ENCODE measurements around the gene CCDC183. TPM values are rescaled to one million over a fixed set of nuclear protein-coding genes. Genes with fewer than 3 reads are reported as not detected.

CCDC183 gene
- total RNA-seq, 1 donor: under 0.01 TPM

GRCh38 chr9:136807281-136808074, 11.3 kb downstream of the CCDC183 start, which contains the start of gene RABL6:
TSS of gene RABL6 (plus strand) at chr9:136807948. CDS start at chr9:136808197, 249 bp downstream.
- Histone ChIP-seq H3K27me3 (ENCODE audit: insufficient read depth, low read length) (no peaks in the 10 kb centered on the region), H2AFZ (ENCODE audit: low read length) (peak within 1 kb of the TSS; percentile 82), H3K36me3 (ENCODE audit: insufficient read depth, low read length) (peaks cover 12% of the 10 kb centered on the region), H3K4me3 (ENCODE audit: insufficient read depth, low read length) (peak within 1 kb of the TSS; percentile 89), H3K27ac (ENCODE audit: low read depth, low read length) (peak within 1 kb of the TSS; percentile 53), H4K20me1 (ENCODE audit: insufficient read depth, low read length) (peaks cover 14% of the 10 kb centered on the region), H3K9me3 (ENCODE audit: low read depth, low read length) (no peaks in the 10 kb centered on the region), H3K4me1 (ENCODE audit: insufficient read depth, low read length) (peaks cover 16% of the 10 kb centered on the region), H3K79me2 (ENCODE audit: insufficient read depth, low read length) (peaks cover 44% of the 10 kb centered on the region), H3K4me2 (ENCODE audit: insufficient read depth, low read length) (peak within 1 kb of the TSS; percentile 99)
- peak; percentile 100 for DNase-seq (ENCODE audit: insufficient read length, low spot score, missing footprints)
- TF ChIP-seq CTCF (IDR thresholded peaks at IDR 0.05; ENCODE audit: extremely low read depth, low read depth, low read length): no peak

GRCh38 chr9:136808075-136808805, 12.1 kb downstream of the CCDC183 start:
- peak overlapping the region; percentile 99 for H3K4me2 ChIP-seq (ENCODE audit: insufficient read depth, low read length)
- H4K20me1 ChIP-seq (ENCODE audit: insufficient read depth, low read length): peaks cover 19% of the 10 kb centered on the region
- H2AFZ ChIP-seq (ENCODE audit: low read length): peak overlapping the region; percentile 62
- no peaks in the 10 kb centered on the region for H3K27me3 ChIP-seq (ENCODE audit: insufficient read depth, low read length)
- peaks cover 16% of the 10 kb centered on the region for H3K4me1 ChIP-seq (ENCODE audit: insufficient read depth, low read length)
- peaks cover 52% of the 10 kb centered on the region for H3K79me2 ChIP-seq (ENCODE audit: insufficient read depth, low read length)
- peak overlapping the region; percentile 89 for H3K4me3 ChIP-seq (ENCODE audit: insufficient read depth, low read length)
- peak overlapping the region; percentile 53 for H3K27ac ChIP-seq (ENCODE audit: low read depth, low read length)
- no peak for TF ChIP-seq CTCF (IDR thresholded peaks at IDR 0.05; ENCODE audit: extremely low read depth, low read depth, low read length)
- peaks cover 17% of the 10 kb centered on the region for H3K36me3 ChIP-seq (ENCODE audit: insufficient read depth, low read length)
- H3K9me3 ChIP-seq (ENCODE audit: low read depth, low read length): no peaks in the 10 kb centered on the region
- DNase-seq (ENCODE audit: insufficient read length, low spot score, missing footprints): peak; percentile 93

- Histone ChIP-seq H3K27ac (ENCODE audit: low read depth, low read length) (peak overlapping the region; percentile 37), H3K9me3 (ENCODE audit: low read depth, low read length) (no peaks in the 10 kb centered on the region), H3K27me3 (ENCODE audit: insufficient read depth, low read length) (no peaks in the 10 kb centered on the region), H2AFZ (ENCODE audit: low read length) (peak overlapping the region; percentile 72), H3K4me3 (ENCODE audit: insufficient read depth, low read length) (peak overlapping the region; percentile 89), H3K4me2 (ENCODE audit: insufficient read depth, low read length) (peak overlapping the region; percentile 99), H3K4me1 (ENCODE audit: insufficient read depth, low read length) (peaks cover 16% of the 10 kb centered on the region), H3K36me3 (ENCODE audit: insufficient read depth, low read length) (peaks cover 20% of the 10 kb centered on the region), H4K20me1 (ENCODE audit: insufficient read depth, low read length) (peaks cover 19% of the 10 kb centered on the region), H3K79me2 (ENCODE audit: insufficient read depth, low read length) (peaks cover 56% of the 10 kb centered on the region)
- TF ChIP-seq CTCF (IDR thresholded peaks at IDR 0.05; ENCODE audit: extremely low read depth, low read depth, low read length): no peak
- peak; percentile 96 for DNase-seq (ENCODE audit: insufficient read length, low spot score, missing footprints)
Observed at GRCh38 chr9:136808806-136809158, 12.6 kb downstream of the CCDC183 start.

Measured in osteoblast (primary cell).